Loucy (cell line): ENCODE measurements around the gene CCDC102B.

ENCODE experiments used
- H2AFZ ChIP-seq: fragments of 200-600 bp; sonication (generic); 2 replicates; pipeline ENCODE4 v1.6.0; 2016; ENCODE audit warnings: antibody characterized with exemption, mild to moderate bottlenecking, low read length, moderate library complexity
- H3F3A ChIP-seq: fragments of 200-600 bp; 2 replicates; pipeline ENCODE4 v1.6.0; 2016; ENCODE audit warnings: antibody characterized with exemption, low read depth, mild to moderate bottlenecking
- H3K27me3 ChIP-seq: fragments of 200-600 bp; sonication (generic); 2 replicates; pipeline ENCODE4 v1.6.1; 2014; ENCODE audit warnings: low read length, mild to moderate bottlenecking; ENCODE audit not compliant: insufficient read depth, poor library complexity, severe bottlenecking
- H3K36me3 ChIP-seq: fragments of 200-600 bp; sonication (generic); 2 replicates; pipeline ENCODE4 v1.6.1; 2016; ENCODE audit warnings: low read length; ENCODE audit not compliant: insufficient read depth
- H3K4me1 ChIP-seq: fragments of 200-600 bp; sonication (generic); 2 replicates; pipeline ENCODE4 v1.5.1; 2014; ENCODE audit warnings: low read length, mild to moderate bottlenecking; ENCODE audit not compliant: insufficient read depth, poor library complexity, severe bottlenecking
- H3K4me2 ChIP-seq: fragments of 200-600 bp; sonication (generic); 2 replicates; pipeline ENCODE4 v1.6.0; 2014; ENCODE audit warnings: antibody characterized with exemption, low read length, low read depth, mild to moderate bottlenecking; ENCODE audit not compliant: poor library complexity, severe bottlenecking
- H3K4me3 ChIP-seq: fragments of 200-600 bp; sonication (generic); 2 replicates; pipeline ENCODE4 v1.5.1; 2014; ENCODE audit warnings: low read length, mild to moderate bottlenecking, mixed read lengths; ENCODE audit not compliant: poor library complexity, severe bottlenecking
- H3K79me2 ChIP-seq: fragments of 200-600 bp; sonication (generic); 2 replicates; pipeline ENCODE4 v1.6.1; 2014; ENCODE audit warnings: low read length; ENCODE audit not compliant: insufficient read depth
- H3K9ac ChIP-seq: fragments of 200-600 bp; sonication (generic); 2 replicates; pipeline ENCODE4 v1.6.0; 2014; ENCODE audit warnings: mild to moderate bottlenecking, low read depth, low read length, moderate library complexity; ENCODE audit not compliant: poor library complexity, severe bottlenecking
- H3K9me2 ChIP-seq: fragments of 200-600 bp; sonication (generic); replicated peaks from 2 replicates; pipeline ENCODE4 v1.6.1; 2016; ENCODE audit warnings: low read depth, low read length, mixed read lengths
- H3K9me3 ChIP-seq: fragments of 200-600 bp; sonication (generic); 2 replicates; pipeline ENCODE4 v1.6.1; 2014; ENCODE audit warnings: mild to moderate bottlenecking, antibody characterized with exemption, low read length, low read depth; ENCODE audit not compliant: insufficient read depth
- H4K20me1 ChIP-seq: fragments of 200-600 bp; sonication (generic); 2 replicates; pipeline ENCODE4 v1.6.0; 2014; ENCODE audit warnings: antibody characterized with exemption, low read length, mild to moderate bottlenecking; ENCODE audit not compliant: insufficient read depth, poor library complexity, severe bottlenecking
- CTCF ChIP-seq: fragments of 200-600 bp; sonication (generic); conservative IDR thresholded peaks from 2 replicates; pipeline ENCODE4 v1.5.1; 2014; ENCODE audit warnings: mild to moderate bottlenecking, antibody characterized with exemption, low read length
- EZH2phosphoT487 ChIP-seq: fragments of 200-600 bp; IDR thresholded peaks from 2 replicates; pipeline ENCODE4 v1.6.1; 2018; ENCODE audit warnings: antibody characterized with exemption, mild to moderate bottlenecking, moderate library complexity, borderline replicate concordance

The CCDC102B gene

GRCh38 chr18:68861365-68861764, 63.5 kb downstream of the CCDC102B start:
- H3K9ac ChIP-seq = no peak overlapping the region
- no peak overlapping the region for H3K4me2 ChIP-seq
- no peaks in the 10 kb centered on the region for H3K9me2 ChIP-seq
- H3K27me3 ChIP-seq = no peaks in the 10 kb centered on the region
- no peaks in the 10 kb centered on the region for H3K9me3 ChIP-seq
- no peaks in the 10 kb centered on the region for H3F3A ChIP-seq
- no peaks in the 10 kb centered on the region for H3K36me3 ChIP-seq
- H2AFZ ChIP-seq = no peak overlapping the region
- no peaks in the 10 kb centered on the region for H3K4me1 ChIP-seq
- no peak for TF ChIP-seq EZH2phosphoT487
- no peak for TF ChIP-seq CTCF
- H3K4me3 ChIP-seq = no peak overlapping the region
- no peaks in the 10 kb centered on the region for H4K20me1 ChIP-seq
- no peaks in the 10 kb centered on the region for H3K79me2 ChIP-seq

- Histone ChIP-seq H3K4me2 (no peak overlapping the region), H3K36me3 (no peaks in the 10 kb centered on the region), H2AFZ (no peak overlapping the region), H3K9me3 (no peaks in the 10 kb centered on the region), H3K27me3 (no peaks in the 10 kb centered on the region), H4K20me1 (no peaks in the 10 kb centered on the region), H3K4me1 (no peaks in the 10 kb centered on the region), H3K9ac (no peak overlapping the region), H3K9me2 (no peaks in the 10 kb centered on the region), H3K79me2 (no peaks in the 10 kb centered on the region), H3F3A (no peaks in the 10 kb centered on the region), H3K4me3 (no peak overlapping the region)
- TF ChIP-seq EZH2phosphoT487 = no peak
- no peak for TF ChIP-seq CTCF
These were observed 67.1 kb downstream of the CCDC102B start for GRCh38 chr18:68865021-68865420.

- no peaks in the 10 kb centered on the region for H4K20me1 ChIP-seq
These were observed 67.6 kb downstream of the CCDC102B start for GRCh38 chr18:68865503-68865902.

More at GRCh38 chr18:68865503-68865902, 67.6 kb downstream of the CCDC102B start:
- Histone ChIP-seq H3K9me3 (no peaks in the 10 kb centered on the region), H3K4me1 (no peaks in the 10 kb centered on the region), H3K9ac (no peak overlapping the region), H2AFZ (no peak overlapping the region), H3K4me3 (no peak overlapping the region), H3K79me2 (no peaks in the 10 kb centered on the region), H3K9me2 (no peaks in the 10 kb centered on the region), H3K36me3 (no peaks in the 10 kb centered on the region), H3K27me3 (no peaks in the 10 kb centered on the region), H3K4me2 (no peak overlapping the region), H3F3A (no peaks in the 10 kb centered on the region)
- TF ChIP-seq CTCF (no peak), EZH2phosphoT487 (no peak)
